Epidermal melanocyte (primary cell): ENCODE data around the gene CRELD1.
A peak's percentile ranks its signal among the peaks of the same experiment; 100 is the strongest.
"Not testable (repeated sequence)": the region's sequence is repeated elsewhere in the genome, so short reads cannot be mapped to it uniquely, and the experiment has no call there.

ENCODE experiments used
- DNase-seq: peaks from one replicate; pipeline ENCODE4 v3.0.0; 2011; ENCODE audit warnings: low spot score; ENCODE audit not compliant: insufficient read length

Gene CRELD1

DNA sequence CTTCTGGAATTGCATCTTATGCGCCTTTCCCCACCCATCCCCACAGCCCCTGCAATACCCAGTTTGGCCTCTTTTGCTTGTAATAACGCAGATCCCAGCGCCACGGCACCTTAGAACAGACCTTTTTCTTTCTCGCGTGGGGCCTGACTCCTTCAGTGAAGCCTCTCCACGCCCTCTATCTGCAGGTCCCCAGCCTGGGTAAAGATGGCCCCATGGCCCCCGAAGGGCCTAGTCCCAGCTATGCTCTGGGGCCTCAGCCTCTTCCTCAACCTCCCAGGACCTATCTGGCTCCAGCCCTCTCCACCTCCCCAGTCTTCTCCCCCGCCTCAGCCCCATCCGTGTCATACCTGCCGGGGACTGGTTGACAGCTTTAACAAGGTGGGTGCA, 594 bp downstream of the CRELD1 start:
- no peak for DNase-seq

DNA sequence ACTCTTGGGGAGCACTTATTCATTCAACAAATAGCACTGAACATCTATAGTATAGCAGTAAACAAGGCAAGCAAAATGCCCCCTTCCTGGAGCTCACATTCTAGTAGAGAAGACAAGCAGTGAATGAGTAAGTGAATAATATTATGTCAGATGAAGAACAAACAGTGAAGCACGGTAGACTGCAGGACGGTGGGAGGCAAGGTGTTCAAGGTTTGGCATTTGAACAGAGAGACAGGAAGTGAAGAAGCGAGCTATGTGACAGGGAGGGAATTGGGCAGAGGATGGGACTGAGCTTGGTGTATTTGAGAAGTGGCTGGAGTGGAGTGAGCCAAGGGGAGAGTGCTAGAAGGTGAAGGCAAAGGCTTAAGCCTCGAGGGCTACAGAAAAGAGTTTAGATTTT, 1.4 kb downstream of the CRELD1 start:
- no peak for DNase-seq

DNA sequence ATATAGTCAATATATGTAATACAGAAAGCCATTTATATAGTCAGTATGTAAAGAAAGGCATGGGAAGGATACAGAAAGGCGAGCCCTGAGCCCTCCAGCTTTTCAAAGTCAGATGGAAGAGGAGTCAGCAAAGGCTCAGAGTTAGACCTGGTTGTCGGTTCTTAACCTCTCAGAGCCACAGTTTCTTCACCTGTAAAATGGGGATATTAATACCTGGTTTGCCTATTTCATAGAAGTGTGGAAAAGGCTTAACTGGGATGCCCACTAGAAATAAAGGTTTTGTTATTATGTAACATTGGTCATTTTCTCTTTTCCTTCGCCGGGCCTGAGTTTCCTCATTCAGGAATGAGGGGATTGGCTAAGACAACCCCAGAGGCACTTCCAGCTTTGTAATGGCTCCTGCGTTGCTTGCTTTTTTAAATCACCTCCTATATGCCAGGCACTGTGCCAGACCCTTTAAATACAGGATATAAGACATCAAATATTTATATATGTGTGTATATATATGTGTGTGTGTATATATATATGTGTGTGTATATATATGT, 2.4 kb downstream of the CRELD1 start:
- no peak for DNase-seq

DNA sequence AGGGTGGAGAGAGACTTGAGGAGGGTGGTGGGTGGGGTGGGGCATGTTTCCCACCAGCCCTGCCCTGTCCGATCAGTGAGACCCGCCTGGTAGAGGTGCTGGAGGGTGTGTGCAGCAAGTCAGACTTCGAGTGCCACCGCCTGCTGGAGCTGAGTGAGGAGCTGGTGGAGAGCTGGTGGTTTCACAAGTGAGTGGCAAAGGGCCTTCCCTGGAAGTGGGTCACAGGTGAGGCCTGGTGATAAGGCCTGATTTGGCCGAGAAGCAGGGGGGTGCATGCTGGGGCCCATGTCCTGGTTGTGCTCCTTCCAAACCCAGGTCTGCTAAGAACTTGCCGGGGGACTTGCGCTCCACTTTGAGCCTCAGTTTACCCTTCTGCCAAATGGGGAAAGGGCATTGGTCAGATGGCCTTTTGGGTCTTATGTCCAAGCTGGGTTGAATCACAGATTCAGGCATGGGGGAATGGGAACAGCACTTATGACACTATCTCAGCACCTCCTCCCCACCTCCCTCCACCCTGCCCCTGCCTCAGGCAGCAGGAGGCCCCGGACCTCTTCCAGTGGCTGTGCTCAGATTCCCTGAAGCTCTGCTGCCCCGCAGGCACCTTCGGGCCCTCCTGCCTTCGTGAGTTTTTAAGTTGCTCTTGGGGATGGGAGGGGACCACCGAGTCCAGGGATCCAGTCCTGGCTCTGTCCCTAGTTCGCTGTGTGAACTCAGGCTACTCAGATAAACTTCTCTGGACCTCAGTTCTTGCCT, 4.0 kb downstream of the CRELD1 start:
- no peak for DNase-seq

DNA sequence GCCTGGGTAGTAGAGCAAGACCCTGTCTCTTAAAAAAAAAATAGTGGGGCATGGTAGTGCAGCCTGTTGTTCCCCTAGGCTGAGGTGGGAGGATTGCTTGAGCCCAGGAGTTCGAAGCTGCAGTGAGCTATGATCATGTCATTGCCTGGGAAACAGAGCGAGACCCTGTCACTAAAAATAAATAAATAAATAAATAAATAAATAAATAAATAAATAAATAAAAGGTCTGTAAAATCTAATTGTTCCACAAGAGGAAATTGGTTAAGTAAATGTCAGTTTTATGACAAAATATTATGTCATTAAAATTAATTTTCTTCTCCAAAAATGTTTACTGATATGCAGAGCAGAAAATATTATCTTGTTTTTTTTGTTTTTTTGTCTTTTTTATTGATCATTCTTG, 5.3 kb downstream of the CRELD1 start:
- no peak for DNase-seq

DNA sequence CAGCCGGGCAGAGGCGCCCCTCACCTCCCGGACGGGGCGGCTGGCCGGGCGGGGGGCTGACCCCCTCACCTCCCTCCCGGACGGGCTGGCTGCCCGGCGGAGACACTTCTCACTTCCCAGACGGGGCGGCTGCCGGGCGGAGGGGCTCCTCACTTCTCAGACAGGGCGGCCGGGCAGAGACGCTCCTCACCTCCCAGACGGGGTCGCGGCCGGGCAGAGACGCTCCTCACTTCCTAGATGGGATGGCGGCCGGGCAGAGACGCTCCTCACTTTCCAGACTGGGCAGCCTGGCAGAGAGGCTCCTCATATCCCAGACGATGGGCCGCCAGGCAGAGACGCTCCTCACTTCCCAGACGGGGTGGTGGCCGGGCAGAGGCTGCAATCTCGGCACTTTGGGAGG, 6.3 kb downstream of the CRELD1 start:
- DNase-seq = not testable (repeated sequence)

DNA sequence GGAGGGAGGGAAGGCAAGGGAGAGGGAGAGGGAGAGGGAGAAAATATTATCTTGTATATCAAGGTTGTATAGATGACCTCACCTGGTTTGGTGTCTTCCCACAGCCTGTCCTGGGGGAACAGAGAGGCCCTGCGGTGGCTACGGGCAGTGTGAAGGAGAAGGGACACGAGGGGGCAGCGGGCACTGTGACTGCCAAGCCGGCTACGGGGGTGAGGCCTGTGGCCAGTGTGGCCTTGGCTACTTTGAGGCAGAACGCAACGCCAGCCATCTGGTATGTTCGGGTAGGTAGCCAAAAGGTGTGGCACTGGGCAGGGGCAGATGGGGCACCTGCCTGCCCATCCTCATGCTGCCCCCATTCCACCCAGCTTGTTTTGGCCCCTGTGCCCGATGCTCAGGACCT, 7.1 kb downstream of the CRELD1 start:
- DNase-seq = no peak

DNA sequence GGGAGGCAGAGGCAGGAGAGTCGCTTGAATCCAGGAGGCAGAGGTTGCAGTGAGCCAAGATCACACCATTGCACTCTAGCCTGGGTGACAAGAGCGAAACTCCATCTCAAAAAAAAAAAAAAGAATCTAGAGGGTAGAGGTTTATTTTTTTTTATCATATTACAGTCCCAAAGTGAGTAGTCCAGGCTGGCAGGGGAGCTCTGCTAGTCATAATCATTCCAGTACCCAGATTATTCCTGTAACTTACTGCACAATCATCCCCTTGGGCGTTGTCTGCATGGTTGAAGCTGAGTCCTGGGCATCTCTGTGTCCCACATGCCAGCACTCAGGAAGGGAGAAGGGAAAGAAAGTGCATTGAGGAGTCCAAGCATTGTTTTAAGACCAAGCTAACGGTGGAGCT, 8.5 kb downstream of the CRELD1 start:
- DNase-seq = no peak

DNA sequence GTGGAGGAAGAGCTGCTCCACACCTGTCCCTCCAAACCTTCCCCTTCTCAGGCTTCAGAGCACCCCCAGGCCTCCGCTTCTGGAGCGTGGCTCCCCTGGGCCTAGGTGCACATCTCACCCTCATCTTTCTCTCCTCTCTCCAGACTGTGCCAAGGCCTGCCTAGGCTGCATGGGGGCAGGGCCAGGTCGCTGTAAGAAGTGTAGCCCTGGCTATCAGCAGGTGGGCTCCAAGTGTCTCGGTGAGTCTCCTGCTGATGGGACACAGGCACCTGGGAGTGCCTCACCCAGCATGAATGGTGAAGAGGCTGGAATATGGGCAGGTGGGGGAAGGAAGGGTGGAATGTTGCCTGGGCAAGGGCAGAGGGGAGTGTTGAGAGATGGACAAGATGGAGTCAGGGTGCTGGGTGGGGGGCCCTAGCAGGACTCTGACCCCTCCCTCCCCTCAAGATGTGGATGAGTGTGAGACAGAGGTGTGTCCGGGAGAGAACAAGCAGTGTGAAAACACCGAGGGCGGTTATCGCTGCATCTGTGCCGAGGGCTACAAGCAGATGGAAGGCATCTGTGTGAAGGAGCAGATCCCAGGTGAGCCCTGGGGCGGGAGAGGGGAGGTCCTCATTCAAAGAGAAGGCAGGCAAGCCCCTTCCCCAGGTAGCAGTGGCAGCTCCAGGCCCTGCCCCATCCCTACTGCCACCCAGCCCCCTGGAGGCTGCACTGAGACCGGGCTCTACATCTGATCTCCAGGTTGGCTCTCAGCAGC, 9.5 kb downstream of the CRELD1 start:
- no peak for DNase-seq

DNA sequence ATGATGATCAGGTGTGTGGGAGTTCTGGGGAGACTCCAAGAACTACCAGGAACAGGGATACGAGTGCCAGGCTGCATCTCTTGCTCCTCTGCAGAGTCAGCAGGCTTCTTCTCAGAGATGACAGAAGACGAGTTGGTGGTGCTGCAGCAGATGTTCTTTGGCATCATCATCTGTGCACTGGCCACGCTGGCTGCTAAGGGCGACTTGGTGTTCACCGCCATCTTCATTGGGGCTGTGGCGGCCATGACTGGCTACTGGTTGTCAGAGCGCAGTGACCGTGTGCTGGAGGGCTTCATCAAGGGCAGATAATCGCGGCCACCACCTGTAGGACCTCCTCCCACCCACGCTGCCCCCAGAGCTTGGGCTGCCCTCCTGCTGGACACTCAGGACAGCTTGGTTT, 10.6 kb downstream of the CRELD1 start:
- DNase-seq = no peak

DNA sequence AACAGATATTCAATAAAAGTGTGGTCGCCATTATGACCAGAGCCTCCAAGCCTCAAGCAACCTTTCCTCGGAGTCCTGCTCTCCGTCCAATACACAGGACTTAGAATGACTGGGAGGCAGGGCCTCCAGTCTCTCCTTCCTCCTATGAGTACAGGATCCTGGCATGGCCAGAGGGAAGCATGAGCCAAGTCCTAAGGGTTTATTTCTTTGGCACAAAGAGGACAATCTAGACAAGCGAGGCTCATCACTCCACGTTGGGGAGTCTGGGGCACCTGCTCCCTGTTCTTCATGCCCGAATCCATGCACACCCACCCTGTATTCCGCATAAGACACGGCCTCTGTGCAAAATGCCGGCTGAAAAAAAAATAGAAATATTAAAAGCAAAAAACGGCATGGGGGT, 11.7 kb downstream of the CRELD1 start:
- DNase-seq = no peak

DNA sequence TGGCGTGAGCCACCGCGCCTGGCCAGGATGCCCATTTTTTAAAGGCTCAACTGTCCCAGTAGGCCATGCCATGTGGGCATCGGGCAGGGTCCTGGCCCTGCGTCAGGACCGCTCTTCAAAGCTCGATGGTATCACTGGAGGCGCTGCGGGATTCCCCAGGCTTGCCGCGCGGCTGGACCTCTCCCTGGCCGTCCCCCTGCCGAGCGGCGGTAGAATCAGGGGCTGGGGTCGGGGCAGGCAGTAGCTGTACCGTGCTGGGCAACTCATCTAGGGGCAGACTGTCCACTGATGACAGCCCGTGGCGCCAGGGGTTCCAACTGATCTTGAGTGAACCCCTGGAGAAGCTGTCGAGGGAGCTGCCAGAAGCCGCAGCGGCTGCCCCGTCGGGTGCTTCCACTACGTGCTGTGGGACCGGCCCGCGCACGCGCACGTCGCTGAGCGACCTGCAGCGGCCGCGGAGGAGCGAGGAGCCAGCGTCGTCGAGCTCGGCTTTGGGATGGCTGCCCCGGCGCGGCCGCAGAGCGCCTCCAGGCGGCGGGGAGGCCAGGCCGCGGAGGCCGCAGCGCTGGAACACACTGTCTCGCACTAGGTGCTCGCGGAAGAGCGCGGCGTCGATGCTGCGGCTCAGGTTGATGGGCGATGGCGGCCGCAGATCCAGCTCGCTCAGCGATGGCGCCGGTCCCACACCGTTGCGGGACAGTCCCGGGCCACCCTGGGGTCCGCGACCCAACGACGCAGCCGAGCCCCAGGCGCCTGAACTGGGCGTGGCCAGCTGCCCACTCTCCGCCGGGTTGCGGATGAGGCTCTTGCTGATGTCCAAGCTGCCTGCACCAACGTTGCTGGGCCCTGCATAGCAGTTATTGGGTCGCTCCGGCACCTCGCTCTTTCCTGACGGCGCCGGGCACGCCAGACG, 12.7 kb downstream of the CRELD1 start:
- peak; percentile 80 for DNase-seq

DNA sequence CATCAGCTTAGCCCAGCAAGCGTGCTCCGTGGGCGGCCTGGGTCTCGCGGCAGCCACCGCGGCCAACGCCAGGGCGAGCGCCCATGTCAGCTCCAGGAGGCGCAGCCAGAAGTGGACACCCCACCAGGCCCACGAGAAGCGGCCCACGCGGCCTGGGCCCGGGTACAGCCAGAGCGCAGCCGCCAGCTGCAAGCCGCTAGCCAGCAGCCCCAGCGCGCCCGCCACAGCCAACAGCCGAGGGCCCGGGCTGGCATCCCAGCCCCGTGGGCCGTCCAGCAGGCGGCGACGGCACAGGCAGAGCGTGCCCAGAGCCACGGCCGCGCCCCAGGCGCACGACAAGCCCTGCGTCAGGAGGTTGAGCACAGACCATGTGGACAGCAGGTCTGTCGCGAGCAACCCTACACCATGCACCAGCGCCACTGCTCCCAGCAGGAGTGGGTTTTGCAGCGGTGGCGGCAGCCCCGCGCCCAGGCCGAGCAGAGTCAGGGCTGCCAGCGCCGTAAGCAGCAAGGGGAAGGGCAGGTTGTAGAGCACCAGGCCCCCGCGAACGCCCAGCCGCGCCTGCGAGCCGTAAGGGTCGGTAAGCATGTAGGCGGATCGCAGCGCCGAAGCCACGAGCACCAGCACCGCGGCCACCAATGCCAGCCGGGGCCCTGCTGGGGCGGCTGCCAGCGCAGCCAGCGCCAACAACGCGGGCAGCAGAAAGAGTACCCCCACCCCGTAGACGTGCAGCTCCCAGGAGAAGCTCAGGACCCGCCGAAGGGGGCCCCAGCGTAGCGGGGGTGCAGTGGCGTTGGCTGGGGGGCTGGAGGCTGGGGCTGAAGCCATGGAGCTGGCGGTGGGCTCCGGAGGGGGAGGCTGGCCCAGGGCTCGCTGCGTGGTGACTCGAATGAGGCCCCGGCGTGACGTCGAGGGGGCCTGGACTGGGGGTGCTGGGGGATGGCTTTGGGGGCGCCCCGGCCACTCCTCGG, 13.7 kb downstream of the CRELD1 start:
- DNase-seq = peak; percentile 68

DNA sequence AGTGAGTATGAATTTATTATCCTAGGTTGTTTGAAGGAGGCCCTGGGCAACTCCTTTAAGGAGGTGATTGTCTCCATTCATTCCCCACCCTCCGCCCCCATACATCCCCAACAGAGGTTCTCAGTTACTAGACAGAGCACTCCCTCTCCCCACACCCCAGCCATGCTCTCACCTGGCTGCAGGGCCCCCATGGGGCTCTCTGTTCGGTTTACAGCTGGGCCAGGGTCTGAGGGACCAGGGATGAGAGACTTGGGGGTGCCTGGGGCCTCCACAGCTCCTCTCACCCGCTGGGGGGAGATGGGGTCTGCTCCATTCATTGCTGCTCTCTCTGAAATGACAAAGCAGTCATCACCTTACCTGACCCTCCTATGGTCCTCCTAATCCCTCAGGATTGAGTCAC, 15.0 kb downstream of the CRELD1 start:
- no peak for DNase-seq

DNA sequence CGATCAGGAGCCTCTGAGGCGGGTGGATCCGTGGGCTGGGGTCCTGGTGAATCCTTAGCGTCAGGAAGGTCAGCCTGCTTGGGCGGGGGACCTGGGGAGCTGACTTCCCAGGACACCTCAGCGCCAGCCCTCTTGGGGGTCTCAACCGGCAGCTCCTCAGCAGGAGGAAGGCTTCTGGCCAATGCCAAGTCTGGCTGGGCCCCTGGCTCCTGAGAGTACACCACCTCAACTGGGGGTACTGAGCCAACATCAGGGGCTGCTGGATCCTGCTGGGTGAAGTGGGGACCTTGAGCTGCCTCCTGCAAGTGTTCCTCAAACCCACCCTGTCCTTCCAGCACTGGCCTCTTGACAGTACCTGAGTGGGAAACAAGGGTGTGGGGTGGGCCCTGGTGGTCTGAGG, 15.5 kb downstream of the CRELD1 start:
- DNase-seq = no peak

DNA sequence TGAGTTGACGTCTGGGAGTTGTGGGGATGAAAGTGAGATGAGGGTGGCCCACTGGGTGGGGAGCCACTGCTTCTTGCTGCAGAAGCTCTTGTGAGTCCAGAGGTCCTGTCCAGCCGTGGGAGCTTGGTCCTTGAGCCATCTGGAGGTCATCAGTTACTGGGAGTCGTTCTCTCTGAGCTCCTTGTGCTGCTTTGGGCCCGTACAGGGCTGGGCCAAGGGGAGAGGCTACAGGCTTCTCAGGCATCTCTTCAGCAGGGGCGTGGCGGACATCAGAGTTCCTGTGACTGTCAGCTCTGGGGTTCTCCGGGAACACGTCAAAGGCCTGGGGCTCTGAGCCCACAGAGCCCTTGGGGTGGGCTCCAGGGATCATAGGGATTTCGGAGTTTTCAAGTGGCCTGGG, 16.0 kb downstream of the CRELD1 start:
- DNase-seq = no peak

DNA sequence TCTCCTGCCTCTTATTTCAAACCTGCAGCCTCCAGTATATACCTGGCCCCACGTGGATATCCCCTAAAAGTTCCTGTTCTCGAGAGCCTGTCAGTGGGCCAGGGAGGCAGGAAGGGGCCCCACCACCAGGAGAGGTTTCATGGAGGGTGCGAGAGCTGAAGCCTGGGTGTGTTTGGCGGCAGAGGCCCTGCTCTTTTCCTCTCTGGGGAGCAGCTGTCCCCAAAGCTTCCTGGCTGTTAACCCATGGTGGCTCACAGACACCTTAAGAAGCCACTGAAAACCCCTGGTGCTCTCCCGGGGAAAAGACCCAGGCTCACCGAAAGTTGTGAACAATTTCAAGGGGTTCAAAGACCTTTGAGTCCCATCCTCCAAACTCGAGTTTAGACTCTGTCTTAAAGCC, 17.5 kb downstream of the CRELD1 start:
- no peak for DNase-seq

DNA sequence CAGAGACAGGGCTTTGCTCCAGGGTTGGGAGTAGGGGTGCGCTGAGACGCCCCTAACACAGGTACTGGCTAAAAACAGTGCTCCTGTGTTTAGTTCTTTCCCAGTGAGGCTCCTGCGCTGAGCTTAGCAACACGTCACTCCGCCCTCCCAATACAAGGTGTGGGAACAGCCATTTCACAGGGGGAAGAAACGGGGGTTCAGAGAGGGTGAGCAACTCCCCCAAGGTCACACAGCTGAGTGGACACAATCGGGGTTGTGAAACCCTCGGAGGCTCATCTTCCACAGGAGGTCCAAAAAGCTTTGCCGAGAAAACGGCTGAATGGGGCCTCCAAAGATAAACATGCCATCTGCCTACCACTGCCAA, 17.9 kb downstream of the CRELD1 start:
- no peak for DNase-seq

DNA sequence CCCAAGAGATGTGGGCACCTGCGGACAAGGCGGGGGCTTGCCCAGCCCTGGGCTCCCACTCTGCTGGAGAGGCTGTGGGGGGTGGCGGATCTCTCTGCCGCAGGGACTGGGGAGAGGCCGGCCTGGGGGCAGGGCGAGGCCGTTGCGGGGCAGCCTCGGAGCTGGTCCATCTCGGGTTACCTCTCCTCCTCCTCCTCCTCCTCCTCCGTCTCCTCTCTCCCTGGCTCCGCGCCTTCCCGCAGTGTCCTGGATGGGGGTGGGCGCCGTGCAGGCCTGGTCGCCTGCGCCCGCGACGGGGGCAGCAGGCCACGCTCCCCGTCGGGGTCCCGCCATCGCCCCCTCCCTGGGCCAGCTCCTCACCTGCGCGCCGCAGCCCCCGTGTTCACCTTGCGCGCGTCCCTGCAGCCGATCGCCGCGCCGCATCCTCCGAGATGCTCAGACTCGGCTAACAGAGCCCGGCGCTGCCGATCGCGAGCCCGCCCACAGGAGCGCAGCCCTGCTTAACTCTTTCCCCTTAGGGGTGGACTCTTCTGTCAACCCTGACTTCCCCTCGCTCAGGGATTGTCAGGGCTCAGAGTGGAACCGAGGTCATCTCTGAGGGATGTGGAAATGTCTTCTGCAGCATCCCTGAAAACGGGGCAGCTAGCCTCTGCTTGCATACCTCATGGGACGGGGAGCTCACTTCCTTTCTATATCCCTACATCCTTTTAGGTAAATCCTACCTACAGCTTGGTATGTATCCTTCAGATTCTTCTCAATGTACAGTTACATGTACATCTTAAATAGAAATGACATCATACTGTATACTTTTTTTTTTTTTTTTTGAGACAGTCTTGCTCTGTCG, 18.6 kb downstream of the CRELD1 start, which contains the start of gene PRRT3:
PRRT3 (minus strand) TSS at position 447 of the 844 bp plus-strand sequence. CDS start 2,293 bp downstream, outside the sequence.
- DNase-seq = peak; percentile 65
